HepG2 (cell line): ENCODE data around the gene CAPZB. TPM values are rescaled to one million over a fixed set of nuclear protein-coding genes. Genes with fewer than 3 reads are reported as not detected.

Experiments used
- ARHGAP35 ChIP-seq: sonication (generic); formaldehyde crosslinking; IDR thresholded peaks from 2 replicates; pipeline ENCODE4 v1.9.0; 2022; ENCODE audit warnings: mild to moderate bottlenecking, inconsistent platforms, moderate library complexity, missing genetic modification reagents, borderline replicate concordance
- ATF7-NPFF ChIP-seq: sonication (generic); formaldehyde crosslinking; IDR thresholded peaks from 2 replicates; pipeline ENCODE4 v1.8.1; 2023; ENCODE audit warnings: mild to moderate bottlenecking, low read depth, missing genetic modification reagents, moderate library complexity
- BRCA1 ChIP-seq: sonication (generic); formaldehyde crosslinking; IDR thresholded peaks from 2 replicates; pipeline ENCODE4 v1.4.0; 2020; ENCODE audit warnings: missing genetic modification reagents
- CC2D1A ChIP-seq: sonication (generic); formaldehyde crosslinking; IDR thresholded peaks from 2 replicates; pipeline ENCODE4 v1.8.1; 2023; ENCODE audit warnings: mild to moderate bottlenecking, missing genetic modification reagents
- MED1 ChIP-seq: sonication (generic); formaldehyde crosslinking; IDR thresholded peaks from 2 replicates; pipeline ENCODE4 v1.4.0; 2020; ENCODE audit warnings: missing genetic modification reagents
- PAX8 ChIP-seq: sonication (generic); formaldehyde crosslinking; IDR thresholded peaks from 2 replicates; pipeline ENCODE4 v1.8.0; 2022; ENCODE audit warnings: mild to moderate bottlenecking, missing genetic modification reagents, borderline replicate concordance
- POLR2A ChIP-seq, 2 experiments: IDR thresholded peaks; 2 replicates each; pipeline ENCODE4 v1.6.1; 2011; ENCODE audit warnings: low read depth in 2 of 2, low read length in 2 of 2, mild to moderate bottlenecking in 1 of 2, moderate library complexity in 1 of 2; ENCODE audit not compliant: insufficient read depth in 1 of 2
- PTBP1 ChIP-seq: fragments of 200-400 bp; formaldehyde crosslinking; IDR thresholded peaks from 2 replicates; pipeline ENCODE4 v1.6.1; 2018; ENCODE audit warnings: low read length, low read depth; ENCODE audit not compliant: poor library complexity, severe bottlenecking
- RCOR2 ChIP-seq: IDR thresholded peaks from 2 replicates; pipeline ENCODE4 v1.6.1; 2016; ENCODE audit warnings: missing biosample characterization, missing genetic modification reagents
- SIN3B ChIP-seq: fragments of 150-350 bp; IDR thresholded peaks from 2 replicates; pipeline ENCODE4 v1.6.1; 2014; ENCODE audit warnings: low read length
- ZMYM3 ChIP-seq: sonication (generic); formaldehyde crosslinking; IDR thresholded peaks from 2 replicates; pipeline ENCODE4 v1.5.1; 2020; ENCODE audit warnings: mild to moderate bottlenecking, missing genetic modification reagents
- polyA plus RNA-seq, 8 experiments: library from polyadenylated mRNA; depleted of rRNA in 3 of 8; stranded (reverse) in 7 of 8; unstranded in 1 of 8; fragments of >200 nt; fragmentation: Illumina TruSeq in 4 of 8; extraction: Trizol in 4 of 8; gene quantifications; 2 replicates each; pipeline versions ENCODE4 v1.2.1 to v1.2.3, GENCODE V29; 2011 to 2016; ENCODE audit warnings: low read depth in 4 of 8, missing spikeins in 1 of 8, mixed read lengths in 1 of 8; ENCODE audit not compliant: insufficient read depth in 1 of 8
- total RNA-seq, 5 experiments: library from RNA; depleted of rRNA; stranded (reverse); fragments of >200 nt; fragmentation: Illumina TruSeq; extraction: Trizol; gene quantifications; 2 replicates each; pipeline ENCODE4 v1.2.3, GENCODE V29; 2016; ENCODE audit warnings: low read depth in 1 of 5
- TF ChIP-seq, protein P1 (sequence below): sonication (generic); formaldehyde crosslinking; IDR thresholded peaks from 2 replicates; pipeline ENCODE4 v1.5.0; 2020; ENCODE audit warnings: mild to moderate bottlenecking, missing genetic modification reagents, moderate library complexity
- TF ChIP-seq, protein P2 (sequence below): sonication (generic); formaldehyde crosslinking; IDR thresholded peaks from 2 replicates; pipeline ENCODE4 v1.5.0; 2020; ENCODE audit warnings: mild to moderate bottlenecking, missing genetic modification reagents, borderline replicate concordance
- TF ChIP-seq, protein P3 (sequence below): sonication (generic); formaldehyde crosslinking; IDR thresholded peaks from 2 replicates; pipeline ENCODE4 v1.4.0; 2020; ENCODE audit warnings: missing genetic modification reagents
- TF ChIP-seq, protein P4 (sequence below): sonication (generic); formaldehyde crosslinking; IDR thresholded peaks from 2 replicates; pipeline ENCODE4 v1.4.0; 2020; ENCODE audit warnings: missing genetic modification reagents
- TF ChIP-seq, protein P5 (sequence below): sonication (generic); formaldehyde crosslinking; IDR thresholded peaks from 2 replicates; pipeline ENCODE4 v1.8.1; 2022; ENCODE audit warnings: mild to moderate bottlenecking, missing genetic modification reagents

CAPZB gene
- total and polyA plus RNA-seq, 2 of the 13 experiments (the other 11 are each of a cell fraction or from before 2014, with no cell fraction given), result 58.9 to 76.9 TPM

DNA sequence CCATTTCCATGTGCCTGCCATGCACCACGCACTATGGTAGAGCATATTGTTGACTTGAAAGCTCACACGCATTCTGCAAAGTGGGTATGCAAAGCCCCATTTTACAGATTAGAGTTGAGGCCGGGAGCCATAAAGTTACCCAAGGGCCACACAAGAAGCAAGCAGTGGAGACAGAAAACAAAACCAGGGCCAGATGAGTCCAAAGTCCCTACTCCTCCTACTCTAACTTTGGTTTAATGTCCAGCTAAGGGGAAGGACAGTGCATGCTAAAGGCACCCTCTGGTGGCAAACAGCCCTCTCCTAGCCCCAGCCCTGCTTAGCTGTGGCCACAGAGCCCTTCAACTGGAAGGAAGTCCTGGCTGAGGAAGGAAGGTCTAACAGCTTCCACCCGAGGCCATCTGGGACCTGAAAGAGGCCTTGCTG is 98.3 kb downstream of the CAPZB start (continued):
- TF ChIP-seq PTBP1 (no peak), SIN3B (no peak), ZMYM3 (CRISPR knock-in tag) (peak; percentile 100), ARHGAP35 (CRISPR knock-in tag) (no peak), POLR2A (IDR thresholded peaks at IDR 0.05; ENCODE audit: insufficient read depth in 1 of 2, low read depth in 2 of 2, low read length in 2 of 2) (no peak), CC2D1A (CRISPR knock-in tag) (no peak), BRCA1 (CRISPR knock-in tag) (no peak), RCOR2 (CRISPR knock-in tag) (peak; percentile 99), MED1 (CRISPR knock-in tag) (peak; percentile 66; the same call in 1 of the 2 replicates), ATF7-NPFF (CRISPR knock-in tag) (no peak), PAX8 (no peak)
- TF ChIP-seq, protein P1, sequence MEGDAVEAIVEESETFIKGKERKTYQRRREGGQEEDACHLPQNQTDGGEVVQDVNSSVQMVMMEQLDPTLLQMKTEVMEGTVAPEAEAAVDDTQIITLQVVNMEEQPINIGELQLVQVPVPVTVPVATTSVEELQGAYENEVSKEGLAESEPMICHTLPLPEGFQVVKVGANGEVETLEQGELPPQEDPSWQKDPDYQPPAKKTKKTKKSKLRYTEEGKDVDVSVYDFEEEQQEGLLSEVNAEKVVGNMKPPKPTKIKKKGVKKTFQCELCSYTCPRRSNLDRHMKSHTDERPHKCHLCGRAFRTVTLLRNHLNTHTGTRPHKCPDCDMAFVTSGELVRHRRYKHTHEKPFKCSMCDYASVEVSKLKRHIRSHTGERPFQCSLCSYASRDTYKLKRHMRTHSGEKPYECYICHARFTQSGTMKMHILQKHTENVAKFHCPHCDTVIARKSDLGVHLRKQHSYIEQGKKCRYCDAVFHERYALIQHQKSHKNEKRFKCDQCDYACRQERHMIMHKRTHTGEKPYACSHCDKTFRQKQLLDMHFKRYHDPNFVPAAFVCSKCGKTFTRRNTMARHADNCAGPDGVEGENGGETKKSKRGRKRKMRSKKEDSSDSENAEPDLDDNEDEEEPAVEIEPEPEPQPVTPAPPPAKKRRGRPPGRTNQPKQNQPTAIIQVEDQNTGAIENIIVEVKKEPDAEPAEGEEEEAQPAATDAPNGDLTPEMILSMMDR (CRISPR knock-in tag), result peak; percentile 93
- TF ChIP-seq, protein P2, sequence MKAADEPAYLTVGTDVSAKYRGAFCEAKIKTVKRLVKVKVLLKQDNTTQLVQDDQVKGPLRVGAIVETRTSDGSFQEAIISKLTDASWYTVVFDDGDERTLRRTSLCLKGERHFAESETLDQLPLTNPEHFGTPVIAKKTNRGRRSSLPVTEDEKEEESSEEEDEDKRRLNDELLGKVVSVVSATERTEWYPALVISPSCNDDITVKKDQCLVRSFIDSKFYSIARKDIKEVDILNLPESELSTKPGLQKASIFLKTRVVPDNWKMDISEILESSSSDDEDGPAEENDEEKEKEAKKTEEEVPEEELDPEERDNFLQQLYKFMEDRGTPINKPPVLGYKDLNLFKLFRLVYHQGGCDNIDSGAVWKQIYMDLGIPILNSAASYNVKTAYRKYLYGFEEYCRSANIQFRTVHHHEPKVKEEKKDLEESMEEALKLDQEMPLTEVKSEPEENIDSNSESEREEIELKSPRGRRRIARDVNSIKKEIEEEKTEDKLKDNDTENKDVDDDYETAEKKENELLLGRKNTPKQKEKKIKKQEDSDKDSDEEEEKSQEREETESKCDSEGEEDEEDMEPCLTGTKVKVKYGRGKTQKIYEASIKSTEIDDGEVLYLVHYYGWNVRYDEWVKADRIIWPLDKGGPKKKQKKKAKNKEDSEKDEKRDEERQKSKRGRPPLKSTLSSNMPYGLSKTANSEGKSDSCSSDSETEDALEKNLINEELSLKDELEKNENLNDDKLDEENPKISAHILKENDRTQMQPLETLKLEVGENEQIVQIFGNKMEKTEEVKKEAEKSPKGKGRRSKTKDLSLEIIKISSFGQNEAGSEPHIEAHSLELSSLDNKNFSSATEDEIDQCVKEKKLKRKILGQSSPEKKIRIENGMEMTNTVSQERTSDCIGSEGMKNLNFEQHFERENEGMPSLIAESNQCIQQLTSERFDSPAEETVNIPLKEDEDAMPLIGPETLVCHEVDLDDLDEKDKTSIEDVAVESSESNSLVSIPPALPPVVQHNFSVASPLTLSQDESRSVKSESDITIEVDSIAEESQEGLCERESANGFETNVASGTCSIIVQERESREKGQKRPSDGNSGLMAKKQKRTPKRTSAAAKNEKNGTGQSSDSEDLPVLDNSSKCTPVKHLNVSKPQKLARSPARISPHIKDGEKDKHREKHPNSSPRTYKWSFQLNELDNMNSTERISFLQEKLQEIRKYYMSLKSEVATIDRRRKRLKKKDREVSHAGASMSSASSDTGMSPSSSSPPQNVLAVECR (CRISPR knock-in tag), result peak; percentile 21; the same call in 1 of the 2 replicates
- TF ChIP-seq, protein P3, sequence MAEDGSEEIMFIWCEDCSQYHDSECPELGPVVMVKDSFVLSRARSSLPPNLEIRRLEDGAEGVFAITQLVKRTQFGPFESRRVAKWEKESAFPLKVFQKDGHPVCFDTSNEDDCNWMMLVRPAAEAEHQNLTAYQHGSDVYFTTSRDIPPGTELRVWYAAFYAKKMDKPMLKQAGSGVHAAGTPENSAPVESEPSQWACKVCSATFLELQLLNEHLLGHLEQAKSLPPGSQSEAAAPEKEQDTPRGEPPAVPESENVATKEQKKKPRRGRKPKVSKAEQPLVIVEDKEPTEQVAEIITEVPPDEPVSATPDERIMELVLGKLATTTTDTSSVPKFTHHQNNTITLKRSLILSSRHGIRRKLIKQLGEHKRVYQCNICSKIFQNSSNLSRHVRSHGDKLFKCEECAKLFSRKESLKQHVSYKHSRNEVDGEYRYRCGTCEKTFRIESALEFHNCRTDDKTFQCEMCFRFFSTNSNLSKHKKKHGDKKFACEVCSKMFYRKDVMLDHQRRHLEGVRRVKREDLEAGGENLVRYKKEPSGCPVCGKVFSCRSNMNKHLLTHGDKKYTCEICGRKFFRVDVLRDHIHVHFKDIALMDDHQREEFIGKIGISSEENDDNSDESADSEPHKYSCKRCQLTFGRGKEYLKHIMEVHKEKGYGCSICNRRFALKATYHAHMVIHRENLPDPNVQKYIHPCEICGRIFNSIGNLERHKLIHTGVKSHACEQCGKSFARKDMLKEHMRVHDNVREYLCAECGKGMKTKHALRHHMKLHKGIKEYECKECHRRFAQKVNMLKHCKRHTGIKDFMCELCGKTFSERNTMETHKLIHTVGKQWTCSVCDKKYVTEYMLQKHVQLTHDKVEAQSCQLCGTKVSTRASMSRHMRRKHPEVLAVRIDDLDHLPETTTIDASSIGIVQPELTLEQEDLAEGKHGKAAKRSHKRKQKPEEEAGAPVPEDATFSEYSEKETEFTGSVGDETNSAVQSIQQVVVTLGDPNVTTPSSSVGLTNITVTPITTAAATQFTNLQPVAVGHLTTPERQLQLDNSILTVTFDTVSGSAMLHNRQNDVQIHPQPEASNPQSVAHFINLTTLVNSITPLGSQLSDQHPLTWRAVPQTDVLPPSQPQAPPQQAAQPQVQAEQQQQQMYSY (CRISPR knock-in tag), result 0 out of 2 replicates have a peak, but pooled peaks have one; percentile 22
- TF ChIP-seq, protein P4, sequence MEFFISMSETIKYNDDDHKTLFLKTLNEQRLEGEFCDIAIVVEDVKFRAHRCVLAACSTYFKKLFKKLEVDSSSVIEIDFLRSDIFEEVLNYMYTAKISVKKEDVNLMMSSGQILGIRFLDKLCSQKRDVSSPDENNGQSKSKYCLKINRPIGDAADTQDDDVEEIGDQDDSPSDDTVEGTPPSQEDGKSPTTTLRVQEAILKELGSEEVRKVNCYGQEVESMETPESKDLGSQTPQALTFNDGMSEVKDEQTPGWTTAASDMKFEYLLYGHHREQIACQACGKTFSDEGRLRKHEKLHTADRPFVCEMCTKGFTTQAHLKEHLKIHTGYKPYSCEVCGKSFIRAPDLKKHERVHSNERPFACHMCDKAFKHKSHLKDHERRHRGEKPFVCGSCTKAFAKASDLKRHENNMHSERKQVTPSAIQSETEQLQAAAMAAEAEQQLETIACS (CRISPR knock-in tag), result no peak
- TF ChIP-seq, protein P5, sequence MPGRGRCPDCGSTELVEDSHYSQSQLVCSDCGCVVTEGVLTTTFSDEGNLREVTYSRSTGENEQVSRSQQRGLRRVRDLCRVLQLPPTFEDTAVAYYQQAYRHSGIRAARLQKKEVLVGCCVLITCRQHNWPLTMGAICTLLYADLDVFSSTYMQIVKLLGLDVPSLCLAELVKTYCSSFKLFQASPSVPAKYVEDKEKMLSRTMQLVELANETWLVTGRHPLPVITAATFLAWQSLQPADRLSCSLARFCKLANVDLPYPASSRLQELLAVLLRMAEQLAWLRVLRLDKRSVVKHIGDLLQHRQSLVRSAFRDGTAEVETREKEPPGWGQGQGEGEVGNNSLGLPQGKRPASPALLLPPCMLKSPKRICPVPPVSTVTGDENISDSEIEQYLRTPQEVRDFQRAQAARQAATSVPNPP (CRISPR knock-in tag), result no peak
